Glomerular visceral epithelial cell (primary cell): ENCODE data around the gene PSMD12.

Source experiments
- DNase-seq: peaks from one replicate; pipeline ENCODE4 v3.0.0-alpha.2; 2016; ENCODE audit errors: extremely low spot score

Gene PSMD12

DNA sequence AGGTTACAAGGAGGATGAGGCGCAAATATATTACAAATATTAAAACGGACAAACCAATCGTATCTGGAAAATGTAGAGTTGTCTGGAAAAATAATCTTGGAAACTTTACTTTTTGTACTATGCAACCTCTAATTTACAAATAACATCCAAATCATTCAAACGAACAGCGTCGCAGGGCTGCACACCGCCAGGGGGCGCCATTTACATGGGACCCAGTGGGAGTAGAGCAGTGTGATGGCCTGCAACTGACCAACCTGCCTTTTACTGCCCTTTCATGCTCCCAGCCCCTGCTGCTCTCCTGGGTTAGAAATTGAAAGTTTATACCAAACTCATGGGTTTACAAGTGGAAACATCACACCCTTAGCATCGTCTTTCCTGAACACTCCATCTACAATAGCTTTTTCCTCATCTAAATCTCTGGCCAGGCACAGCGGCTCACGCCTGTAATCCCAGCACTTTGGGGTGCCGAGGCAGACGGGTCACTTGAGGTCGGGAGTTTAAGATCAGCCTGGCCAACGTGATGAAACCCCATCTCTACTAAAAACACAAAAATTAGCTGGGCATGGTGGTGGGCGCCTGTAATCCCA lies 20.7 kb upstream of the PSMD12 start:
- peak; percentile 43 for DNase-seq

DNA sequence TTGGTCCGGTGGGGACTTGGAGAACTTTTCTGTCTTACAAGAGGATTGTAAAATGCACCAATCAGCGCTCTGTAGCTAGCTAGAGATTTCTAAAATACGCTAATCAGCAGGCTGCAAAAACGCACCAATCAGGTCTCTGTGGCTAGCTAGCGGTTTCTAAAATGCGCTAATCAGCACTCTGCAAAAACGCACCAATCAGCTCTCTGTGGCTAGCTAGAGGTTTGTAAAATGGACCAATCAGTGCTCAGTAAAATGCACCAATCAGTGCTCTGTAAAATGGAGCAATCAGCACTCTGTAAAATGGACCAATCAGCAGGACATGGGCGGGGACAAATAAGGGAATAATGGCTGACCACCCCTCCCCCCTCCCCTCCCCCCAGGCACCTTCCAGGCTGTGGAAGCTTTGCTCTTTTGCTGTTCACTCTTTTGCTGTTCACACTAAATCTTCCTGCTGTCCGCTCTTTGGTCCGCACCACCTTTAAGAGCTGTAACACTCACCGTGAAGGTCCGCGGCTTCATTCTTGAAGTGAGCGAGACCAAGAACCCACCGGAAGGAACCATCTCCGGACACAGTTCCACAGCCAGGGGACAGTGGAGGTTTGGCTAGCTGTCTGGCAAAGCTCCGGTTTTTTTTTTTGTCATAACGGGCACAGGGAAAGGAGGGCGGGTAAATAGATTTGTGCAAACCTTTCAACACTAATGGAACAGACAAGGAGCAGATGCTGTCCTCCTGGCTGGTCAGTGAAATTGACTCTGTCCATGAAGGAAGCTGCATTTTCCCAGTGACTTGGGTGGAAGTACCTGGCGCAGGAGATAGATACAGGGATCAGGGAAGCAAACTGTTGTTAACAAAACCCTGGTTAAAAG lies 19.0 kb upstream of the PSMD12 start:
- DNase-seq: no peak

DNA sequence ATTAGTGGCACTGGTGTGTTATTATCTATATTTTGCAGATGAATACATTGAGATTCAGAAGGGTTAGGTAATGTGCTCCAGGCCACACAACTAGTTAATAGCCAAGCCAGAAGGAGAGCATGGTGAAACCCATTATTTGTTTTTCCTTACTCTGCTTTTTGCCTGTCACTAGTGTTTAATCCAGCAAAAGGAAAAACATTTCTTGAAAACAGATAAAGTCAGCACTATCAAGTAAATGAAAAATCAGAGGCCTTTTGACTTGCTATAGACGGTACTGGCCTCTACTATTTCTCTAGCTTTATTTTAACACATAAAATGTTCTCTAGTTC lies 15.5 kb upstream of the PSMD12 start:
- no peak for DNase-seq

DNA sequence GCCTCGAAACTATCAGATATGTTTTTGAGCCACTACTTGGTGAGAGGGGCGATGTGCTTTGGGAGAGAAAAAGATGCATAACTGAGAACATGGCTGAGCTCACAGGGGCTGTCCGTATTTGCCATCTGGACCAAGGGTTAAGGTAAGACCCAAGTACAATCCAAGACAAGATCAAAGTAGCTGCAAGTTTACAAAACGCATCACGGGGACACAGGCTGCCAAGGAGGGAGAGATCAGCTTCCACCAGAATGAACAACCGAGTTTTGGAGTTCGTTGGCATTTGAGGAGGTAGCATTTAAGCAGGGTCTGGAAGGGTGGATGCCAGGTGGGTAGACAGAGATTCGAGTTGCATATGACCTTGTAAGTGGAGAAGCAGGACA lies 12.9 kb upstream of the PSMD12 start:
- DNase-seq: no peak

DNA sequence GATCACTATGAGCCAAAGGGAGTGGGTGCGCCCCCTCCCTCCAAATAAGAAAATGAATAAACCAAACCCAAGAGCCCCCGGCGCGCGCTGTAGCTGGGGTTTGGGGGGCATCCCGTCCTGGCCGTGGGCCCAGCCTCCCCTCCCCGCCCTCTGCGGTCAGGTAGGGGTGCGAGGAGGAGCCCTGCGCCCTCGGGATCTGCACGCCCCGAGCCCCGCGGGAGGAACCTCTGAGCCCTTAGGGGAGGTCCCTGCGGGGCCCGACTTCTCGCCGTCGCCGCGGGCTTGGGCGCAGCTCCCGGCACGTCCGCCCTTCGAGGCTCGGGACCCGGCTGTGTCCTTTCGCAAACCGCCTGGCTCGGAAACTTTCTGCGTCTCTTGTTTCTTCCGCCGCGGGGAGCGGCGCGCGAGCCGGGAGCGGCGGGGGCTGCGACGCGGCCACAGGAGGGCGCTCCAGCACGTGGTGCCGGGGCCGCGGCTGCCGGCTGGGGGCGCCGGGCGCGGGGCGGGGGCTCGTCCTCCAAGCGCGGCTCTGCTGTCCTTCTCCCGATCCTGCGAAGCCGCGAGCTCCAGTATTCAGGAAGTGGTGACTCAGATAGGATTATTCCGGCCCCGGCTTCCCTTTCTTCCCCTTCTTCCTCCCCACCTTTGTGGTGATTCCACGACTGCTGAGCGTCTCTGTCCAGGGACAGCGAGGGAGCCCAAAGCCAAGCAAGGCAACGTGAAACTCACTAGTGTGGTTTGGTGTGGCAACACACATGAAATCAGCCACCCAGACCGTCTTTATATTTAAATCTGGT lies 12.3 kb upstream of the PSMD12 start:
- peak; percentile 83 for DNase-seq

DNA sequence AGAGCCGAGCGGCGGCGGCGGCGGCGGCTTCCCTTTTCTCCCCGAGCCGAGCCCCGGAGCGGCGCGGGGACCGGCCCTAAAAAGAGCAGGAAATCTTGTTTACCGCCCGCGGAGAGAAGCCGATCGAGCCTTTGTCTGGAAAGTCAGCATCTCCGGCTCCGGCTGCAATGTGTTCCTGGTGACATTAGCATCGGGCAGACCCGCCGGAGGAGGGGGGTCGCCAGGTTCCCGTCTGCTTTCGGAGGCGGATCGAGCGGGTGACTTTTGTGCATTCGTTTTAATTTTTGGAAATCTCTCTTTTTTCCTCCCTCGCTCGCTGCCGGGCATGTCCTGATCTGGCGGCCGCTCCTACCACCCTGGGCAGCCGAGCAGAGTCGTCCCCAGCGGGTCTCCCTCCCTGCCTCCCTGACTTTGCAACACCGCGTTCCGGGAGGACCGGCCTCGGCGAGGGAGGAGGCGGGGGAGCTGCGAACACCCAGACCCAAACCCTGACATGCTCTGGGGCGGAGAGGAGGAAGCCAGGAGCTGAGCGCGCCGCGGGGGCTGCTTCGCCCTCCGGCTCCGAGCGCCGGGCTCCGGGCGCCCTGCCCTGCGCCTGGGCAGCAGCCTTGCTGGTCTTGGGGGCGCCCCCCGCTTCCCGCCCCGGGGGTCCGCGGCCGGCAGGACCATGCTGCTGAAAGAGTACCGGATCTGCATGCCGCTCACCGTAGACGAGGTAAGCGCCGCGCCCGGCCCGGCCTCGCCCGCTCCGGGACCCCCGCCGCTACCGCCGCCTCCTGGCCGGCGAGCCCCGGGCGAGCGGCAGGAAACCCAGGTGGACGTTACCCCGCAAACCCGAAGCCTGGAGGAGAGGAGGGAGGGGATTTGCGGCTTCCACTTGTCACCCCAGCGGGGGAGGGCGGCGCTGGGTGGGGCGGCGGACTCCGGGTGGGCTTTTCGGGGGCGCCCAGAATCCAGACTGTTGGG lies 11.4 kb upstream of the PSMD12 start:
- peak; percentile 43 for DNase-seq

DNA sequence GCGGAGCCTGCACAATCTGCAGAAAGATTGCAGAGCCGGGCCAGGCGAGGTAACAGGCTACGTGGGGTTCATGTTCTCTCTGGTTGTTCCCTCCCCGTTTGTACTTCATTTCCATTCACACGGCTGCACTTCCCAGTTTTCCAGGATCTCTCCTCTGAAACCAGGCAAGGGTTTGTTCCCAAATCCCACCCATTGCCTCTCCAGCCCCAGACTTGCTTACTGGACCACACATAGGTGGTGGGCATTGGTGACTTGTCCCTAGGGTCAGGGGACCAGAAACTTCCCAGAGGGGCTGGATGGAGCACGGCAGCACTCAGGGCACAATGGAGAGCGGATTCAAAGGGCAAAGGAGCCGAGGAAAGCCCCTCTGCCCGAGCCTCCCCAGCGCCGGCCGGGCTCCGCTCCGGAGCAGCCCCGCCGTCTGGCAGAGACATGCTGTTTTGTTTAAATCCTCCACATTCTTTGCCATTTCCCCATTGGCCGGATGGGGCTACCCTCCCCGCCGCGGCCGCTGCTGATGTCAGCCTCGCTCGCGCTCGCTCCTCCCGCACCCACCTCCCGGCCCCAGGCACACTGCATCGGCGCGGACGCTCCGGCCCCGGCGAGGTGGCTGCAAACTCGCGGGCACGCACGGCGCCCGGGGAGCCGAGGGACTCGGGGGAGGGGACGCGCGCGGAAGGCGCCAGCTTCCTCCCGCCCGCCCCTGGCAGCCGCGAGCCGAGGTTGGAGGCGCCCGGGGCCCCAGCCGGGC lies 10.5 kb upstream of the PSMD12 start, which contains the start of gene PITPNC1:
Gene PITPNC1 (plus strand): TSS at position 545 of the 751 bp plus-strand sequence.
- DNase-seq: peak; percentile 85

DNA sequence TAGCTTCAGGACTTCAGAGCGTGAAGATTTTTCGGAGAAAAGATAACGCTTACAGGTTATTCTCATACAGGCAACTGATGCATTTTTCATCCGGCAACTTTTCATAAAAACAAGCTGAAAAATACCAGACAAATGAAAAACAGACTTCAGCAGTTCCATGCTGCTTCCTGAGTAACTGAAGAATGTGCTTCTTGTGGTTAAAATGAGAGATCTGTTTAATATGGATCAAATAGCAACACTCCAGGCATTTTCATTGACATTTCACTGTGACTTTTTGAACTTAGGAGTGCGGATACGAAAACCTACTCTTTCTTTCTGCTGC lies 10.0 kb upstream of the PSMD12 start:
- no peak for DNase-seq

DNA sequence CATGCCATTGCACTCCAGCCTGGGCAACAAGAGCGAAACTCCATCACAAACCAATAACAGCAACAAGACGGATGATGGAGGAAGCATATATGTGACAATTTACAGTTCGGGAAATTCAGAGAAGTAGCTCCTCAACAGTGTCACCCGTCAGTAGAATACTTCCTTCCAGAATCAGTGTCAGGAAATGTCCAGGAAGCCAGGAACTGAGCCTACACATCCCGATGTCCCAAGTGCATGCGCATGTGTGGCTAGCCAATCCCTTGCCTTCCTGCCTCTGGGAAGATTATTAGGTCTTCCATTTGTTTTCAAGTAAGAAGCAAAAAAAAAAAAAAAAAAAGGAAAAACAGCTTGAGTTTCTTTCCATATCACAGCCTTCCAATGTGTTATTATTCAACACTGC lies 9.3 kb upstream of the PSMD12 start:
- no peak for DNase-seq

DNA sequence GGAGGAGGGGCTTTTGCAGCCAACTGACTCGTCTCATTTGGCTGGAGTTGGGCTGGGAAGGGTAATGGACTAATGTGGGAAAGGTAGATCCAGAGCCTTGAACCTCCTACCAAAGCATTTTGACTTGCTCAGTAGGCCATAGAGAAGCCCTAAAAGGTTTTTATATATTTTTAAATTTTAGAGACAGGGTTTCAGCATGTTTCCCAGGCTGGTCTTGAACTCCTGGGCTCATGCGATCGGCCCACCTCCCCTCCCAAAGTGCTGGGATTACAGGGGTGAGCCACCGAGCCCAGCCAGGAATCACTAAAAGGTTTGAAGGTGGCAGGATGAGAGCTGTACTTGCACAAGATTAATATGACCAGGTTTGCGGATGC lies 8.7 kb upstream of the PSMD12 start:
- no peak for DNase-seq

DNA sequence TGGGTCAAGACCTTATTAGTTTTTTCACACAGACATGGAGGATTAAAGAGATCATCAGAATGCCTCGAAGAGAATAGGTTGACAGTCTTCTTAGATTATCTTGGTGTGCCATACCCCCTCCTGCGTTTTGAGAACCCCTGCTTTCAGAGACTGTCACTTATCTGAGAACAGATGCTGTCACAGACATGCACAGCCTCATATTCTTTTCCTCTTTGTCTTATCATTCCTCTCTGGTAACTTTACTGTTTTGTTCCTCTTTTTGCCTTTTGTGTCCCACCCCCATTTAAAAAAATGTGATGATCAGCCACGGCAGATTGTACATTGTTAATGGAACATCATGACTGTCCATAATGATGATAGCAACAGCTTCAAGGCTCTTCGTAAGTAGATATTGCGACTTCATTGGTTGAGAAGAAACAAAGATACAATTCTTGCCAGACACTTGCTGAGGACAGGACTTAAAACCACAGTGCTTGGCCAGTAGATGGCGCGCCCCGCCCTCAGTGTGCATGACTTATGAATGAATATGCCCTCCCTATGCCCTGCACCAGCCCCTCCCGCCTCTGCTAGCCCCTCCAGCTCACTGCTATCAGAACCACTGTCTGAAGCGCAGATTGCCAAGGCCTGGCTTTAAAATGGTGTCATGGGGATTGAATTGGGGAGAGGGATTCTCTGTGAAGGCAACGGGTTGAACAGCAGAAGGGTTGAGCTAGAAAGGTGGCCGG lies 8.1 kb upstream of the PSMD12 start:
- peak; percentile 87 for DNase-seq

DNA sequence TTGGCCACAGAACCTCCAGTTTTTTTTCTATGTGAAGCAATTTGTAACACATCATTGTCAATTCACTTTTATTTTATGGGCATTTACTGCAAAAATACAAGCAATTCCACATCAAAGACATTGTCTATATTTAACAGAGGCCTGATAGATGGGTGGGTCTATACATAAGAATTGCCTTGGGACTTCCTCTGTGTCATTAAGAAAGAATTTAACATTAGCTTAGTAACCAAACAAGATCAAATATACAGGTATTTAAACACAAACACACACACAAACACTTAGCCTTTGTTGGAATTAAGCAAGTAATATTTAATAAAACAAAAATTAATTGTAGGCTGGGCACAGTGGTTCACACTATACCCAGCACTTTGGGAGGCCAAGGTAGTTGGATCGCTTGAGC lies 6.4 kb upstream of the PSMD12 start:
- DNase-seq: no peak

DNA sequence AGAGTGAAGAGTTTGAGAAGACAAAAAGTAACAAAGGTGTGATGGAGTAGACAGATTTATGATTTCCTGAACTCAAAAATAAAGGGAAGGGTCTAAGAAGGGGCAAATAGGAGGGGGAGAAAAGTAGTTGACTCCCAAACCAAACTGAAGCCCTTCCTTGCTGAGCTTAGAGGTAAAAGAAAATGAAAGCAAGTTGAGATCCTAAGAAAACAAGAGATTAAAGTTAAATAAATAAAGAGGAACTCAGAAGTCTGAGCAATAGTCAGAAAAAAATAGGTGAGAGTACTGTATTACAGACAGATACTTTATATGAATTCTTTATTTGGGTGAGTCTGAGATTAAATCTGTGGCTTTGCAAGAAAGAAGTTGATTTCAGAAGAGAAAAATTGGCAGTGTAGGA lies 3.3 kb upstream of the PSMD12 start:
- no peak for DNase-seq

DNA sequence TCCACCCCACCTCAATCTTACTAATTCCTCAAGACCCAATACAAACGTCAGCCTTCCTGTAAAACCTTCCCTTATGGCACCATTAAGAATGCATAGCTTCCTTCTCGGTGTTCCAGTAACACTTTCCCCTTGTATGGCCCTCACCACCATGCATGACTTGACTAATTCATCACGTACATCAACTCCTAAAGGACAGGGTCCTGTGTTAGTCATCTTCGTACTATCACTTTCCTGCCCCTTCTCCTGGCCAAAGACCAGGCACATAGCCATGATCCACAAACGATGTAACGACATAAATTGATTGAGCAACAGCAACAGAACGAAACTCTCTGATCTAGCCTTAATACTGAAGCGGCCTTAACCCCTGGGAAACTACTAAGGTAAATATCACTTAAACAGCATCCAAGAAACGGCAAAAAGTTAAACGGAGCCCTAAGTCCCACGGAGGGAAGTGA lies 612 bp downstream of the PSMD12 start:
- peak; percentile 59 for DNase-seq

DNA sequence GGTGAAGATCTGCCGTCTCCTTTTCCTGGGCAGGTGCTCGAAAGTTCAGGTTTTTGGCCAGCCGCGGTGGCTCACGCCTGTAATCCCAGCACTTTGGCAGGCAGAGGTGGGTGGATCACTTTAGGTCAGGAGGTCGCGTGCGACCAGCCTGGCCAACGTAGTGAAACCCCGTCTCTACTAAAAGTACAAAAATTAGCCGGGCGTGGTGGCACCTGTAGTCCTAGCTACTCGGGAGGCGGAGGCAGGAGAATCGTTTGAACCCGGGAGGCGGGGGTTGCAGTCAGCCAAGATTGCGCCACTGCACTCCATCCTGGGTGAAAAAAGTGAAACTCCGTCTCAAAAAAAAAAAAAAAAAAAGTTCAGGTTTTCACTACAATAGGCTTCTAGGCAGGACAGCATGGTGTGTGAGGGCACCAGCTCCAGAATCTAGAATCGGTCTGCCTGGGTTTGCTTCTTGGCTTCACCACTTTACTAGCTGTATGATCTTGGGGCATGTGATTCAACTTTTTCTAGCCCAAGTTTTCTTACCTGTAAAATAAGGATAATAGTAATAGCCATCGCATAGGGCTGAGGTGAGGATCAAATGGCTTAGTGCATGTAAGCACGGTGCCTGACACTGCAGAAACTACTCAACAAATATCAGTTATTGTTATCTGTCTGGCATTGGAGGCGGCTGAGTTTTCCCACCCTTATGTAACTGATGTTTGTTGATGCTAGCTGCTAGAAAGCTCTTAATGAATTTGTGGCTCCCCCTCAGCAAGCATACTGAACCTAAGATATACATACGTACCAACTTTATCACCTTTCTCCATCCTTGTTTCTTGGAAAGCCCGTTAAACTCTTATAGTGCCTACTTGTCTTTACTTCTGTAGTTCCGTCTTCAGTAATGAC lies 1.3 kb downstream of the PSMD12 start:
- no peak for DNase-seq

DNA sequence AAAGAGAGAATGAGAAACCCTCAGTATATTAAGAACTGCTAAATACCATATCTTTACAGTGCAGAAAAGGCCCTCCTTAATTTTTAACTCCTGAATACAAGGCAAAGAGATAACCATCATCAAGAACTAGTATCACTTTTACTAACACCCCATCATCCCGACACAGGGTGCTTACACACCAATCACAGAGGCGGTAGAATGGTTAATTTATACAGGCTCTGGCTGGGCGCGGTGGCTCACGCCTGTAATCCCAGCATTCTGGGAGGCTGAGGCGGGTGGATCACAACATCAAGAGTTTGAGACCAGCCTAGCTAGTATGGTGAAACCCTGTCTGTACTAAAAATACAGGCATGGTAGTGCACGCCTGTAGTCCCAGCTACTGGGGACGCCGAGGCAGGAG lies 4.2 kb downstream of the PSMD12 start:
- no peak for DNase-seq

DNA sequence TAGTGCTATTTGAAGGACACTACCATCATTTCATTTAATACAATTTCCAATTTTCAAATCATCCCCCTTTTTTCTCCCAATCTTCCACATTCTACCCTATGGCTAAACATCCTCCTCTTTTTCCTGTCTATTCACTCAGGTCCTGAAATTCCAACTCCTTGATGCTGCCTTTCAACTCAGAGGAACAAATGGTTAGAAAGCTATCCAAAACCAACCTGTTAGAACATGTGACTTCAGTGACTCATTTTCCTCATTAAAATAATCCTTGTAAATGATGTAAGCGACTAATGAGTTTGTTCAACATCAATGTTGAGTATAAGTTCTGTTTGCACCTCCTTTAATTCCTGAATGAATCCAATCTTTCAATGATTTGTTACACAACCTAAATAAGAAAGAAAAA lies 5.5 kb downstream of the PSMD12 start:
- no peak for DNase-seq

DNA sequence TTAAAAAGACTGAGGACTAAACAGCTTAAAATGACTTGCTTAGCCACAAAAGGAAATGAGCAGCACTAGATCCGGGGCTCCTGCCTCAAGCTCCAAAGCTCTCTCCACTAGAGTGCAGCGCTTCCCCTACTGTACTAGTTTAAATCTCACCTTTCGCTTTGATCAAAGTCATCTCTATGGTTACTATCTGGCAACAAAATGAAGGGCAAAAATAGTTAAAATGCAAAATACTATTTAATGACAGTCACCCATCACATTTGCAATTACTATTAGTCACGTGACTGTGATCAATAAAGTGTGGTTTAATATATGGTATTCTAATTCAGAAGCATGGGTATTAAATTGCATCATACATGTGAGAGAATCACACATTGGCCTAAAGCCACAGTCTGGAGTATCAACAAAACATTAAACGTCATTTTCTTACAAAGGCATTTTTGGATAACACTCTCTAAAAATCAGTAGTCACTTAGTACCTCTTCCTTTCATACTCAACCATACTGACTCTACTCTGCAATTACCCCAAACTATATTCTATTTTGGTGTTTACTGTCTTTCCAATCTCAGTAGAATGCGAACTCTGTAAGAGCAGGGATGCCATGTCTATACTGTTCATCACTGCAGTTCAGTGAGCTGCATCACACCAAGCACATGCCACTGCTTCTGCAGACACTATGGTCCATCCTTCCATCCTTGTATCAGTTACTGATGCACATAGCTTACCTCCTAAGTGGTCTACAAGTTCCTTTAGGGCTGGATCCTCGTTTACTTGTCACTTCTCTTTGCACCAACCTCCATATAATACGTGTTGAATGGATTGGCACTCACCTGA lies 6.2 kb downstream of the PSMD12 start:
- no peak for DNase-seq
